Mucosa of descending colon (tissue), 3 donors: ENCODE data around the gene ZFAND3. TPM values are rescaled to one million over a fixed set of nuclear protein-coding genes. Genes with fewer than 3 reads are reported as not detected.

Experiments used
- ATAC-seq: fragments of 200-7000 bp; cut with Tn5 transposase; one replicate; pipeline ENCODE4 v1.9.1; 2020; ENCODE audit warnings: mild to moderate bottlenecking, moderate library complexity
- DNase-seq, 3 donors: peaks; one replicate each; pipeline ENCODE4 v3.0.0-alpha.2; 2020
- H3K36me3 ChIP-seq: fragments of 200-600 bp; one replicate; pipeline ENCODE4 v1.8.0; 2021; ENCODE audit warnings: low read depth, mild to moderate bottlenecking
- H3K4me1 ChIP-seq: fragments of 200-600 bp; one replicate; pipeline ENCODE4 v1.8.0; 2021; ENCODE audit warnings: low read depth, mild to moderate bottlenecking
- H3K4me3 ChIP-seq: fragments of 200-600 bp; one replicate; pipeline ENCODE4 v1.8.0; 2021; ENCODE audit warnings: mild to moderate bottlenecking
- H3K9me3 ChIP-seq: fragments of 200-600 bp; one replicate; pipeline ENCODE4 v1.8.0; 2021; ENCODE audit warnings: mild to moderate bottlenecking
- intact Hi-C, 2 donors: fragments of 100-400 bp; cut with DNase I in 1 of 2; cut with micrococcal nuclease in 1 of 2; formaldehyde crosslinking; loops; one replicate each; pipeline versions ENCODE4 v1.11.0 to v1.11.1; 2022; cut with DNase I, micrococcal nuclease
- total RNA-seq, 3 donors: library from RNA; stranded (reverse); fragmentation: NEBNext Ultra II Directional in 2 of 3; extraction: Animal tissue kit (Norgen Biotek cat#: 25700) in 2 of 3; gene quantifications; one replicate each; pipeline versions ENCODE4 v1.2.1 to v1.2.4, GENCODE V29; 2021 to 2023
- TF ChIP-seq, protein P1 (sequence below): fragments of 200-600 bp; IDR thresholded peaks from one replicate; pipeline ENCODE4 v1.8.0; 2022; ENCODE audit warnings: antibody characterized with exemption, mild to moderate bottlenecking
- donor health status: DM: no; HTN: no; CAD: no; lungs with moderate emphysema.
- donor health status: DM: no; HTN: no; CAD: no.
- donor health status: DM: no; HTN: yes; CAD: no.

ZFAND3 gene
- total RNA-seq, 3 donors from 2014 or later: 63.9 to 84.0 (median 82.2) TPM

DNA sequence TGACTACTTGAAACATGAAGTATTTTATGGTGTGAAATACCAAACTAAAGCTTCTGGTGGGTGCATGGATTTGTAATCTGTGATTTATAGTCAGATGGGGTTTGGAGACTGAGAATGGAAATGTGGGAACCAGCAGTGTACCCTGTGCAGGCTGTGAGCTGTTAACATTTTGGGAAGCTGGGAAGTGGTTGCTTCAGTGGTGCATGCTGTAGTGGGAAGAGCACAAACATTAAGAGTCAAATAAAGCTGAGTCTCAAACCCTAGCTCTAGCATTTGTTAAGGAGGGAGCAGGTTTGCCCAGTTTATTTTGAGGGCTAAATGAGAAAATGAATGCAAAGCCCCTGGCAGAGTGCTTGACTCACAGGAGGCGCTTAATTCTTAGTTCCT is 235.7 kb downstream of the ZFAND3 start:
- ATAC-seq (no peak), DNase-seq (no peak)
- no peaks in the 10 kb centered on the region for H3K9me3 ChIP-seq
- intact Hi-C loops: no loop called here
- H3K36me3 ChIP-seq: no peaks in the 10 kb centered on the region
- TF ChIP-seq, protein P1, sequence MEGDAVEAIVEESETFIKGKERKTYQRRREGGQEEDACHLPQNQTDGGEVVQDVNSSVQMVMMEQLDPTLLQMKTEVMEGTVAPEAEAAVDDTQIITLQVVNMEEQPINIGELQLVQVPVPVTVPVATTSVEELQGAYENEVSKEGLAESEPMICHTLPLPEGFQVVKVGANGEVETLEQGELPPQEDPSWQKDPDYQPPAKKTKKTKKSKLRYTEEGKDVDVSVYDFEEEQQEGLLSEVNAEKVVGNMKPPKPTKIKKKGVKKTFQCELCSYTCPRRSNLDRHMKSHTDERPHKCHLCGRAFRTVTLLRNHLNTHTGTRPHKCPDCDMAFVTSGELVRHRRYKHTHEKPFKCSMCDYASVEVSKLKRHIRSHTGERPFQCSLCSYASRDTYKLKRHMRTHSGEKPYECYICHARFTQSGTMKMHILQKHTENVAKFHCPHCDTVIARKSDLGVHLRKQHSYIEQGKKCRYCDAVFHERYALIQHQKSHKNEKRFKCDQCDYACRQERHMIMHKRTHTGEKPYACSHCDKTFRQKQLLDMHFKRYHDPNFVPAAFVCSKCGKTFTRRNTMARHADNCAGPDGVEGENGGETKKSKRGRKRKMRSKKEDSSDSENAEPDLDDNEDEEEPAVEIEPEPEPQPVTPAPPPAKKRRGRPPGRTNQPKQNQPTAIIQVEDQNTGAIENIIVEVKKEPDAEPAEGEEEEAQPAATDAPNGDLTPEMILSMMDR: no peak
- H3K4me1 ChIP-seq: no peaks in the 10 kb centered on the region
- H3K4me3 ChIP-seq: no peak overlapping the region

DNA sequence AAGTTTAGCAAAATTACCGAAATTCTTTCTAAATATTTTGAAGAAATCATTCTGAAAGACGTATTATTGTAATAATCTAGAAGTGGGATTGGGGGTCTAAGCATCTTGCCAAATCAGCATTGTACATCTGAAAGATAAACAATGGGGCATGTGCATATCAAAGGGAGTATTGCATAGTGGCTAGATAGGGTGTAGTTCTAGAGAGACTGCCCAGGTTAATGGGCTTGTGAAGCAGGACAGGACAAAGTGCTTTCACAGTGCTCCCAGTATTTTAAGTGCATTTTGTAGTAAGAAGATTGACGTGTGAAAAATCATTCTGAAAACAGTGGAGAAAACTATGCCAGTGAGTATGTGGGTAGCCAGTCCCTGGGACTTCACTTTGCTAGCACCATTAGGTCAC is 236.8 kb downstream of the ZFAND3 start:
- H3K4me3 ChIP-seq: no peak overlapping the region
- no peaks in the 10 kb centered on the region for H3K9me3 ChIP-seq
- no peaks in the 10 kb centered on the region for H3K4me1 ChIP-seq
- no peak for DNase-seq
- no peaks in the 10 kb centered on the region for H3K36me3 ChIP-seq
- TF ChIP-seq, protein P1: no peak
- intact Hi-C loops: no loop called here
- no peak for ATAC-seq

DNA sequence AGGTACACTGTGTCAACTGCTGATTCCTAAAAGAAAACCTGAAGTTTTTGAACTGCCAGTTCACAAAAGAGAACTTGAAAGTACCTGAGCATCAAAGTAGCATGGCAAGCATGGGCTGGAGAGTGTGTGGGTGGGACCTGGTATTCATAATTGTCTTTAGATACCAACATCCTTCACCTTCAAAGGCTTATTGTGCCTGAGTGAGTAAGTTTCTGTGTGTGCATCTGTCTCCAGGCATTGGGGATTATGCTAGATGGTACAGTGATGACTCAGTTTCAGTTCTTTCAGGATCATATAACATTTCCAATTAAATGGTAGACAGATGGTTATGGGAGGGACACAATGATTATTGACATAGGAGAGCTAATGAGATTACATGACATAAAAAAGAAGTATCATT is 238.5 kb downstream of the ZFAND3 start:
- DNase-seq (no peak), ATAC-seq (peak; percentile 75)
- H3K9me3 ChIP-seq: no peaks in the 10 kb centered on the region
- no peaks in the 10 kb centered on the region for H3K36me3 ChIP-seq
- TF ChIP-seq, protein P1: no peak
- H3K4me3 ChIP-seq: no peak overlapping the region
- intact Hi-C loops: no loop called here
- H3K4me1 ChIP-seq: no peaks in the 10 kb centered on the region

DNA sequence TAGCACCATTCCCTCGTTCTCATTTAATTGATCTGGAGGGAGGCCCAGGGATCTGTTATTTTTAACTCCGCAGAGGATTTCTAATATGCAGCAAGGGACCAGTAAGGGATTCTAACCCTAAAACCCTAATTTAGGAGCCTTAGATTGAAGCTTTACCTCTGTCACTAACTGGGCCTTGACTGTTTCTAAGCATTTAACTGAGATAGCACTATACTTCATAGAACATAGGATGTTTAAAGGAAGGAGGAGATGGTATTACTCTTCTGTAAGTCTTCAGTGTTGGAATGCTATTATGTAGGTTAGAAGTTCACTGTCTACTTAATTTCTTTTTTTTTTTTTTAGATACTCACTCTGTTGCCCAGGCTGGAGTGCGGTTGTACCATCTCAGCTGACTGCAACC is 242.5 kb downstream of the ZFAND3 start:
- no peaks in the 10 kb centered on the region for H3K4me1 ChIP-seq
- intact Hi-C loops: no loop called here
- ATAC-seq (no peak), DNase-seq (no peak)
- no peaks in the 10 kb centered on the region for H3K36me3 ChIP-seq
- TF ChIP-seq, protein P1: no peak
- no peaks in the 10 kb centered on the region for H3K9me3 ChIP-seq
- no peak overlapping the region for H3K4me3 ChIP-seq

DNA sequence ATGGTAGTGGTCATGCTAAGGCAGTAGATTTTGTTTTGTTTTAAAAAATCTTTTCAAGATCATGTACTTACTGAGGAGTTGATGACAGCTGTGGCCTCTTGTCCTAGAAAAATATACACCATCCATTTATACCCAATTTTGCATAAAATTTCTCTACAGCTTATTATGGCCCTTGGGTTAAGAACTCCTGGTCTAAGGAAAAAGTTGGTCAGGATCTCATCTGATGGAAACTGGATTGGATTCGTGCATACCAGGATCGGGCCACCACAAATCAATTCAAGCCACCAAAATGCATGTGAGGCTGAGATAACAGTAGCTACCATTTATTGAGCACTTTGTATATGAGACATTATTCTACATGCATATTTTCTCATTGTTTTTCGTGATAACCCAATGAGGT is 244.4 kb downstream of the ZFAND3 start:
- Histone ChIP-seq H3K4me1 (no peaks in the 10 kb centered on the region), H3K36me3 (no peaks in the 10 kb centered on the region), H3K9me3 (no peaks in the 10 kb centered on the region), H3K4me3 (no peak overlapping the region)
- intact Hi-C loops: no loop called here
- TF ChIP-seq, protein P1: no peak
- ATAC-seq: no peak
- no peak for DNase-seq

DNA sequence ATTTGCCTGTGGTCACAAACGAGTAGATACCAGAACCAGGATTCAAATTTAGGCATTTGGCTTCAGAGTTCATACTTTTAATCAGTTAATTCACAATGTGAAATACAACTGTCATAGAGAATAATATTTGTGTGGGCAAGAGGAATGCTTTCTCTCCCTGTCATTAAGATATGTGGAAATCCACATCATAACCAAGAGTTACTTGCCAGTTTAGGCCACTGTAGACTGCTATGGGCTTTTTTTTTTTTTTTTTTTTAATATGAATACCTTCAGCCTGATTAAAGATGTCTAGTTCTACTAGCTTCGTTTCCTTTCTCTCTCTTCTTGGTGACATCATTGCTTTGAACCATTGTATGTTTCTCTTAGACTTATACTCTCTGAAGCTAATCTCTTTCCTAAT is 244.9 kb downstream of the ZFAND3 start:
- intact Hi-C loops: no loop called here
- DNase-seq: no peak
- Histone ChIP-seq H3K36me3 (no peaks in the 10 kb centered on the region), H3K4me3 (no peak overlapping the region), H3K9me3 (no peaks in the 10 kb centered on the region), H3K4me1 (no peaks in the 10 kb centered on the region)
- no peak for ATAC-seq
- TF ChIP-seq, protein P1: no peak
